AG04450 (cell line): ENCODE results near the gene RBM12. TPM values are rescaled to one million over a fixed set of nuclear protein-coding genes. Genes with fewer than 3 reads are reported as not detected.
"Not testable (repeated sequence)": the region's sequence is repeated elsewhere in the genome, so short reads cannot be mapped to it uniquely, and the experiment has no call there.

Experiments
- CTCF ChIA-PET: fragments of 300-600, 350-600 bp; formaldehyde crosslinking; extraction: SDS; loops from one replicate; lab custom pipeline; 2022; ENCODE audit warnings: antibody characterized with exemption, inconsistent platforms; lab: Charles Lee
- POLR2A ChIA-PET: fragments of 350-600 bp; formaldehyde crosslinking; extraction: SDS; loops from one replicate; lab custom pipeline; 2021; ENCODE audit warnings: antibody characterized with exemption, inconsistent platforms; lab: Yijun Ruan, JAX
- DNase-seq: peaks from one replicate; pipeline ENCODE4 v3.0.0-alpha.2; 2011; ENCODE audit warnings: low read depth, low spot score
- H3K27ac ChIP-seq: one replicate; pipeline ENCODE4 v1.5.1; 2012; ENCODE audit warnings: low read depth, low read length, control low read depth
- H3K27me3 ChIP-seq: one replicate; pipeline ENCODE4 v1.6.0; 2012; ENCODE audit warnings: low read length; ENCODE audit not compliant: control insufficient read depth, insufficient read depth
- H3K4me3 ChIP-seq: 2 replicates; pipeline ENCODE4 v1.5.1; 2011; ENCODE audit warnings: mild to moderate bottlenecking, low read depth, low read length, control low read depth
- H3K9me3 ChIP-seq: 2 replicates; pipeline ENCODE4 v1.5.1; 2012; ENCODE audit warnings: low read length; ENCODE audit not compliant: control insufficient read depth, insufficient read depth
- polyA plus RNA-seq: library from polyadenylated mRNA; depleted of rRNA; stranded (reverse); fragments of >200 nt; gene quantifications from 2 replicates; pipeline ENCODE4 v1.2.3, GENCODE V29; 2011
- TF ChIP-seq, protein P1 (sequence below): IDR thresholded peaks from 2 replicates; pipeline ENCODE4 v1.5.1; 2011; ENCODE audit warnings: low read depth, low read length, control low read depth, inconsistent platforms

Gene RBM12
- polyA plus RNA-seq, 1 experiment: 91.1 TPM

DNA sequence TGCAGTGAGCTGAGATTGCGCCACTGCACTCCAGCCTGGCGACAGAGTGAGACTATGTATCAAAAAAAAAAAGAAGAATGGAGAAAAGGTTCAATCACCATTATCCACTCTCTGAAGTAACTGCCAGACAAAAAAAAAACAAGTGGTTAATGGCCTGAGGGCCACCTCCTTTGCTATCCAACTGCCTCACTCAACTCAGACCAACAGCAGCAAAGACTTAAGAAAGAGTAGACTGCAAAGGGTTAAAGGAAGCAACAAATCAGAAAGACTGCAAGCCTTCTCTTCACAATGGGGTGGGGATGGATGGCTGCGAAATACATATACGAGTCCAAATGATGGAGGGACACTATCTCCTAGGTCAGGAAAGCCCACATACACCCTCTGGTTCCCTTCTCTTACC lies 31.3 kb upstream of the RBM12 start:
- Histone ChIP-seq H3K27ac (no peak overlapping the region), H3K27me3 (no peaks in the 10 kb centered on the region), H3K9me3 (peaks cover 4% of the 10 kb centered on the region; the same call in 1 of the 2 replicates), H3K4me3 (no peak overlapping the region)
- ChIA-PET CTCF (no interaction called here), POLR2A (no interaction called here)
- TF ChIP-seq, protein P1, sequence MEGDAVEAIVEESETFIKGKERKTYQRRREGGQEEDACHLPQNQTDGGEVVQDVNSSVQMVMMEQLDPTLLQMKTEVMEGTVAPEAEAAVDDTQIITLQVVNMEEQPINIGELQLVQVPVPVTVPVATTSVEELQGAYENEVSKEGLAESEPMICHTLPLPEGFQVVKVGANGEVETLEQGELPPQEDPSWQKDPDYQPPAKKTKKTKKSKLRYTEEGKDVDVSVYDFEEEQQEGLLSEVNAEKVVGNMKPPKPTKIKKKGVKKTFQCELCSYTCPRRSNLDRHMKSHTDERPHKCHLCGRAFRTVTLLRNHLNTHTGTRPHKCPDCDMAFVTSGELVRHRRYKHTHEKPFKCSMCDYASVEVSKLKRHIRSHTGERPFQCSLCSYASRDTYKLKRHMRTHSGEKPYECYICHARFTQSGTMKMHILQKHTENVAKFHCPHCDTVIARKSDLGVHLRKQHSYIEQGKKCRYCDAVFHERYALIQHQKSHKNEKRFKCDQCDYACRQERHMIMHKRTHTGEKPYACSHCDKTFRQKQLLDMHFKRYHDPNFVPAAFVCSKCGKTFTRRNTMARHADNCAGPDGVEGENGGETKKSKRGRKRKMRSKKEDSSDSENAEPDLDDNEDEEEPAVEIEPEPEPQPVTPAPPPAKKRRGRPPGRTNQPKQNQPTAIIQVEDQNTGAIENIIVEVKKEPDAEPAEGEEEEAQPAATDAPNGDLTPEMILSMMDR: no peak
- no peak for DNase-seq

DNA sequence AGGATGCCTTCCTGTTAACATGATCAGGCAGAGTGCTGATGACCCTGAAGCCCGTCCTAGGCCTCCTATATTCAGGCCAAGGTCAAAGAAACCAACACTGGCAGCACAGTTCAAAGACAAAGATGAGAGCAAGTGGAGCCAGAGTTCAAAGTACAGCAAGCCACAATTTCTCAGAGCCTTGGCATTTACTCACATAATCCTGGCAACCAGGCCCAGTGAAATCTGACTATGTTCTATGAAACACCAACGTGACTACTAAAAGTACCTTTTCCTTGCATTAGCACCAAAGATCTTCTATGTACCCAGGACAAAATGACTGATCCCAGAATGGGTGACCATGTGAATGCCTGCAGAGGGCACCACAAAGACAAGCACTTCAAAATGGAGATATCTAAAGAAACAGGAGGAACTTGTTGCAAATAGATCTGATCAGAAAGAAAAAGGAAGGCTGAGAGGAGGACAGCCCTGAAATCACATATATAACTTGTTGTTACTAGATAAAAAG lies 30.6 kb upstream of the RBM12 start:
- CTCF ChIA-PET: no interaction called here
- DNase-seq: no peak
- TF ChIP-seq, protein P1: no peak

DNA sequence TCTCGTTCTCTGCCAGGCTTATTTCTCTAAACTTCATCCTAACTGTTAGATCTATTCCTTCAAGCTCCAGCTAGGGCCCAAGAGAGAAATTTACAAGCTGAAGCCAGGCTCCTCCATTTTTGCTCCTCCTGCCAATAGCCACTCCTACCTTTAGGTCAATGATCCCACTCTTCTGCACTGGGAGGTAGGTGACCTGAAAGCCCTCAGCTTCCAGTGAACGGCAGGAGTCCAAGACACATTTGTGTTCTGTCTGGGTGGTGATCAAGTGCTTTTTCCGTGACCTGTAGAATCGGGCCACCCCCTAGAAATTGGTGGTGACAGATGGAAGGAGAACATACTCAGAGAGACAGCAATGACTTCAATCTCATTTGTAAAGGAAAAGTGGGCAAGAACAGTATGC lies 25.6 kb upstream of the RBM12 start:
- TF ChIP-seq, protein P1: no peak
- Histone ChIP-seq H3K9me3 (no peaks in the 10 kb centered on the region; the same call in 1 of the 2 replicates), H3K4me3 (no peak overlapping the region), H3K27me3 (no peaks in the 10 kb centered on the region), H3K27ac (no peak overlapping the region)
- ChIA-PET POLR2A (no interaction called here), CTCF (no interaction called here)
- no peak for DNase-seq

More for the DNA sequence above, 30.6 kb upstream of the RBM12 start:
- H3K27ac ChIP-seq: no peak overlapping the region
- H3K4me3 ChIP-seq: no peak overlapping the region
- peaks cover 4% of the 10 kb centered on the region; the same call in 1 of the 2 replicates for H3K9me3 ChIP-seq
- POLR2A ChIA-PET: no interaction called here
- H3K27me3 ChIP-seq: no peaks in the 10 kb centered on the region

DNA sequence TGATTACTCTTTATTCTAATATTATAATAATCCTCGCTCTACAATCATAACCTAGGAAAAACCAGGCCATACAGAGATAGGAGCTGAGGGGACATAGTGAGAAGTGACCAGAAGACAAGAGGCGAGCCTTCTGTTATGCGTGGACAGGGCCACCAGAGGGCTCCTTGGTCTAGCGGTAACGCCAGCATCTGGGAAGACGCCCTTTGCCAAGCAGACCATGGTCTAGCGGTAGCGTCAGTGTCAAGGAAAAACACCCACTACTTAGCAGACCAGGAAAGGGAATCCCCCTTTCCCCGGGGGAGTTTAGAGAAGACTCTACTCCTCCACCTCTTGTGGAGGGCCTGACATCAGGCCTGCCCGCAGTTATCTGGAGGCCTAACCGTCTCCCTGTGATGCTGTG lies 22.2 kb upstream of the RBM12 start:
- H3K27me3 ChIP-seq, H3K9me3 ChIP-seq, DNase-seq, CTCF ChIA-PET, H3K27ac ChIP-seq, H3K4me3 ChIP-seq: not testable (repeated sequence)
- POLR2A ChIA-PET: interaction anchor here (0.6 kb wide), 2 partner anchors 11 to 129 kb away, joined by 3 to 4 read pairs; no protein-coding TSS in a partner anchor

DNA sequence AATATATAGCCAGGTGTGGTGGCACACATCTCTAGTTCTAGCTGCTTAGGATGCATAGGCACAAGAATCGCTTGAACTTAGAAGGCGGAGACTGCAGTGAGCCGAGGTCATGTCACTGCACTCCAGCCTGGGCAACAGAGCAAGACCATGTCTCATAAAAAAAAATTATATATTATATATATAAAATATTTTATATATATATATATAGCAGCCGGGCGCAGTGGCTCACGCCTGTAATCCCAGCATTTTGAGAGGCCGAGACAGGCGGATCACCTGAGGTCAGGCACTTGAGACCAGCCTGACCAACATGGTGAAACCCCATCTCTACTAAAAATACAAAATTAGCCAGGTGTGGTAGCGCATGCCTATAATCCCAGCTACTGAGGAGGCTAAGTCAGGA lies 20.7 kb upstream of the RBM12 start:
- POLR2A ChIA-PET: interaction anchor here (0.6 kb wide), 1 partner anchor 12 kb away, joined by 7 read pairs; no protein-coding TSS in a partner anchor
- DNase-seq, CTCF ChIA-PET, H3K27me3 ChIP-seq, H3K27ac ChIP-seq, H3K4me3 ChIP-seq, H3K9me3 ChIP-seq: not testable (repeated sequence)

DNA sequence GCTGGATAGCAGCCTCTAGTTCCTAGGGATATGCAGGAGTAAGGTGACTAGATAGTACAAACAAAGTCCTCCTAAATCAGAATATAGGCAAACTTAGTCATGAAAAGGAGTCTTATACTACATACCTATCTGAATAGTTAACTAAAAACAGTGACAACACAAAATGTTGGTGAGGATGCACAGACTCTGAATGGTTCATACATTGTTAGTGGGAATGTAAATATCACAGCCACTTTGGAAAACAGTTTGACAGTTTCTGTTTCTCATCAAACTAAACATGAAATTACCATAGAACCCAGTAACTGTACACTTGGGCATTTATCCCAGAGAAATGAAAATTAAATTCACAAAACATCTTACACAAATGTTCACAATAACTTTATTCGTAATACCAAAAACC lies 17.3 kb upstream of the RBM12 start:
- Histone ChIP-seq H3K4me3 (no peak overlapping the region), H3K27ac (no peak overlapping the region), H3K9me3 (no peaks in the 10 kb centered on the region), H3K27me3 (no peaks in the 10 kb centered on the region)
- TF ChIP-seq, protein P1: no peak
- CTCF ChIA-PET: no interaction called here
- DNase-seq: no peak
- POLR2A ChIA-PET: no interaction called here
